Fibroblast of the aortic adventitia (primary cell): ENCODE data around the gene FIZ1. TPM values are rescaled to one million over a fixed set of nuclear protein-coding genes. Genes with fewer than 3 reads are reported as not detected.

Source experiments
- DNase-seq: peaks from one replicate; pipeline ENCODE4 v3.0.0-alpha.2; 2010; ENCODE audit warnings: low read depth
- H3K4me3 ChIP-seq: 2 replicates; pipeline ENCODE4 v1.5.1; 2011; ENCODE audit warnings: low read depth, mild to moderate bottlenecking, control low read depth, low read length, moderate library complexity
- CTCF ChIP-seq: IDR thresholded peaks from 2 replicates; pipeline ENCODE4 v1.5.1; 2011; ENCODE audit warnings: mild to moderate bottlenecking, low read length, control low read depth, inconsistent platforms; ENCODE audit not compliant: insufficient read depth
- total RNA-seq: library from RNA; depleted of rRNA; stranded (reverse); fragments of >200 nt; gene quantifications from 2 replicates; pipeline ENCODE4 v1.2.3, GENCODE V29; 2012; ENCODE audit warnings: low replicate concordance

The FIZ1 gene
- total RNA-seq, 1 donor = 4.7 TPM

GRCh38 chr19:55546011-55546410 lies 53.3 kb downstream of the FIZ1 start:
- no peak overlapping the region for H3K4me3 ChIP-seq
- no peak for DNase-seq
- TF ChIP-seq CTCF = no peak

- H3K4me3 ChIP-seq = no peak within 1 kb of the TSS
- DNase-seq = no peak
- TF ChIP-seq CTCF = no peak
These were observed 53.9 kb downstream of the FIZ1 start, which contains the start of gene SBK3 for GRCh38 chr19:55545443-55545842. SBK3 (minus strand) TSS chr19:55545543; CDS start chr19:55545543, 0 bp downstream.

DNA sequence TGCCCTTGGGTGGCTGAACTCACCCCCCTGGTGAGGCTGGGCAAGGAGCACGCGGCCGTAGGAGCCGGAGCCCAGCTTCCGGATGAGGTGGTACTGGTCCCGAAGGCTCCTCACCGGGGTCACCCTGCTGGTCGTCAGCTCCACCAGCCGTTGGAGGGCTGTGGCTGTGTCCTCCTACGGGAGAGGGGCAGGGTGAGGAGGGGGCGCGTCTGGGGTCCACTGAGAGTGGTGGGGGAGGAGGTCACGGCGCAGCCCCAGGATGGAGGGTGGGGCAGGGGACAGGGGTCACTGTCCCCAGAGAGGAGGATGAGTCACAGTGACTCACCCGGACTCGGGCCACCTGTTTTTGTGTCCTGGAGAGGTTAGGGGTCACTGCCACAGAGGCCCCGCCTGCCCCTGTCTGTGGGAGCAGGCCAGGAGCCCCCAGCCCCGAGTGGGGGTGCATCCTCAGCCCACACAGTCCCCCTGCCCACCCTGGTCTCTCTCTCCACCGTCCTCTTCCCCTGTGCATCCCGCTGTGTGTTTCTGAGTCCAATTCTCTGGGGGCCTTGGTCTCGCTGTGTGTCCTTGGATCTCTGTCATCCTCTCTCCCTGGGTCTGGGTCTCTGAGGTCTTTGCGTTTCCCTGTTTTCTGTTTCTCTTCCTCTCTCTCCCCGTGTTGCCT lies 54.4 kb downstream of the FIZ1 start:
- no peak overlapping the region for H3K4me3 ChIP-seq
- no peak for DNase-seq
- TF ChIP-seq CTCF = no peak

- TF ChIP-seq CTCF = no peak
- no peak for DNase-seq
- H3K4me3 ChIP-seq = no peak overlapping the region
These were observed 55.3 kb downstream of the FIZ1 start for GRCh38 chr19:55544014-55544413.

GRCh38 chr19:55543567-55543966 lies 55.8 kb downstream of the FIZ1 start:
- TF ChIP-seq CTCF = no peak
- no peak for DNase-seq
- no peak overlapping the region for H3K4me3 ChIP-seq

DNA sequence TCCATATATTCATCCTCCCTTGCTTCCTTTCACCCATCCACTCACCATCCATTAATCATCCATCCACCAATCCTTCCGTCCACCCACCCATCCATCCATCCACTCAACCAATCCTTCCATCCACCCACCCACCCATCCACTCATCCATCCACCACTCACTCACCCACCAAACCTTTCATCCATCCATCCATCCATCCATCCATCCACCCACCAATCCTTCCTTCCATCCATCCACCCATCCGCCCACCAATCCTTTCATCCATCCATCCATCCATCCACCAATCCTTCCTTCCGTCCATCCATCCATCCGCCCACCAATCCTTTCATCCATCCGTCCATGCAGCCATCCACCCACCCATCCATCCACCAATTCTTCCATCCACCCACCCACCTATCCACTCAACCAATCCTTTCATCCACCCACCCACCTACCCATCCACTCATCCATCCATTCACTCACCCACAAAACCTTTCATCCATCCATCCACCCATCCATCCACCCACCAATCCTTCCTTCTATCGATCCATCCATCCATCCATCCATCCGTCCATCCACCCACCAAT lies 56.9 kb downstream of the FIZ1 start:
- DNase-seq = no peak
- TF ChIP-seq CTCF = no peak

More for the DNA sequence above, 56.9 kb downstream of the FIZ1 start:
- H3K4me3 ChIP-seq = no peak overlapping the region

Other genes with a start within 250 kb of the FIZ1 start
- not detected in 2 replicates for gene COX6B2, start 244.8 kb downstream of the FIZ1 start, total RNA-seq
- not detected in 2 replicates for gene GARIN5B, start 236.3 kb downstream of the FIZ1 start, total RNA-seq
- gene IL11, start 229.1 kb downstream of the FIZ1 start, total RNA-seq = 1.6 and 2.2 TPM in 2 replicates
- gene TMEM190, start 222.7 kb downstream of the FIZ1 start, total RNA-seq = not detected in 2 replicates
- not detected in 2 replicates for gene TMEM238, start 215.2 kb downstream of the FIZ1 start, total RNA-seq
- 88.6 and 829 TPM in 2 replicates for gene RPL28, start 213.6 kb downstream of the FIZ1 start, total RNA-seq
- 22.6 and 65.4 TPM in 2 replicates for gene UBE2S, start 191.7 kb downstream of the FIZ1 start, total RNA-seq
- not detected in 2 replicates for gene SHISA7, start 156.2 kb downstream of the FIZ1 start, total RNA-seq
- 24.4 and 41.3 TPM in 2 replicates for gene ISOC2, start 137.9 kb downstream of the FIZ1 start, total RNA-seq
- gene C19orf85, start 134.8 kb downstream of the FIZ1 start, total RNA-seq = not detected in 2 replicates
- 0.33 and 3.8 TPM in 2 replicates for gene ZNF628, start 122.9 kb downstream of the FIZ1 start, total RNA-seq
- 8.3 and 17.5 TPM in 2 replicates for gene NAT14, start 114.3 kb downstream of the FIZ1 start, total RNA-seq
- 10.7 and 18.7 TPM in 2 replicates for gene SSC5D, start 111.1 kb downstream of the FIZ1 start, total RNA-seq
- not detected in 2 replicates for gene SBK2, start 62.4 kb downstream of the FIZ1 start, total RNA-seq
- gene SBK3, start 54.0 kb downstream of the FIZ1 start, total RNA-seq = 0.25 TPM in 1 of 2 replicates, not detected in the other
- 4.4 and 7.9 TPM in 2 replicates for gene ZNF579, start 18.7 kb downstream of the FIZ1 start, total RNA-seq
- 1.7 and 10.8 TPM in 2 replicates for gene ZNF524, start 771 bp upstream of the FIZ1 start, total RNA-seq
- gene ZNF865, start 6.1 kb upstream of the FIZ1 start, total RNA-seq = 0.08 and 1.5 TPM in 2 replicates
- 2.8 and 4.8 TPM in 2 replicates for gene ZNF784, start 25.0 kb upstream of the FIZ1 start, total RNA-seq
- gene ZNF580, start 41.5 kb upstream of the FIZ1 start, total RNA-seq = 6.3 and 10.0 TPM in 2 replicates
- gene ZNF581, start 44.1 kb upstream of the FIZ1 start, total RNA-seq = 13.9 and 41.5 TPM in 2 replicates
- 8.5 and 16.0 TPM in 2 replicates for gene CCDC106, start 48.7 kb upstream of the FIZ1 start, total RNA-seq
- 69.5 and 71.4 TPM in 2 replicates for gene U2AF2, start 55.5 kb upstream of the FIZ1 start, total RNA-seq
- 60.6 and 73.8 TPM in 2 replicates for gene EPN1, start 75.7 kb upstream of the FIZ1 start, total RNA-seq
- not detected in 2 replicates for gene NLRP9, start 138.9 kb upstream of the FIZ1 start, total RNA-seq
- gene RFPL4A, start 159.6 kb upstream of the FIZ1 start, total RNA-seq = not detected in 2 replicates
- gene RFPL4AL1, start 169.6 kb upstream of the FIZ1 start, total RNA-seq = not detected in 2 replicates
- not detected in 2 replicates for gene NLRP11, start 232.5 kb upstream of the FIZ1 start, total RNA-seq
- not detected in 2 replicates for gene NLRP4, start 237.0 kb upstream of the FIZ1 start, total RNA-seq